Glomerular visceral epithelial cell (primary cell): ENCODE results near the gene SRGN.

Source experiments
- DNase-seq: peaks from one replicate; pipeline ENCODE4 v3.0.0-alpha.2; 2016; ENCODE audit errors: extremely low spot score

SRGN gene

DNA sequence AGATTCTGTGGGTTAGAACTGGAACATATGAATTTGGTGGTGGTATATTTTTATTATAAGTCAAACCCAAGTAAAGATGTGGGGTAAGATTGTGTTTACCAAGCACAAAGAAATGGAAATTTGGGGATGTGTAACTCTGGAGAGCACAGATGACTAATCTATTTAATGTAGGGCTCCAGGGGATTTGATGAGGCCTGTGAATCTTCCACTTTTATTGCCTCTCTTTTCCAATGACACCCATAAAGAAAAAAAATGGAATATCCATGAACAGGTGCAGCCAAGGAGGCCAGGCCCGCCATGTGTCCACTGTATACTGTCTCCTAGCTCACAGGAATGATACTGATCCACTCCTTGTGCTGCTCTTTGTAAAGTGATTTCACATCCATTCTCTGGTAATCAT lies 2.8 kb downstream of the SRGN start:
- DNase-seq, result no peak

DNA sequence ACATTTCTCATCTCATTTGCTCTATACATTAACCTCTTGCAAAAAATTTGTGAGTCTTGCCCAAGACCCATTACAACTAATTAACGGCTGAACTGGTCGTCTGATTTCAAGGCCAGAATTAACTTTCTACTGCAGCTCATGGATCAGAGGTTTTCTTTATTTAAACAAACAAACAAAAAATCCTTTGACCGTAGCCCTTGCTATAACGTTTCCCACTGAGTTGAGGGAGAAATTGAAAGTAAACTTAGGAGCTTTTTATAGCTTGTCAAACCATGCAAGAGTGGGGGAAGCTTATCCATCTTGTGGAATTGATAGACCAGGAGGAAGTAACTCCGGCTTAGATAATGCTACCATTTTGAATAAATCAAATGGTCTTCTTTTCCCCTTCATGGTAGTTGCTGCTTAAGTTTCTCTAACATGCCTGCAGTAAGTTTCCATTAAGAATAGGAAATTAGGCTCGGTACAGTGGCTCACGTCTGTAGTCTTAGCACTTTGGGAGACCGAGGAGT lies 3.3 kb downstream of the SRGN start:
- no peak for DNase-seq

GRCh38 chr10:69092959-69093850 lies 5.3 kb downstream of the SRGN start:
- DNase-seq, result peak; percentile 90

DNA sequence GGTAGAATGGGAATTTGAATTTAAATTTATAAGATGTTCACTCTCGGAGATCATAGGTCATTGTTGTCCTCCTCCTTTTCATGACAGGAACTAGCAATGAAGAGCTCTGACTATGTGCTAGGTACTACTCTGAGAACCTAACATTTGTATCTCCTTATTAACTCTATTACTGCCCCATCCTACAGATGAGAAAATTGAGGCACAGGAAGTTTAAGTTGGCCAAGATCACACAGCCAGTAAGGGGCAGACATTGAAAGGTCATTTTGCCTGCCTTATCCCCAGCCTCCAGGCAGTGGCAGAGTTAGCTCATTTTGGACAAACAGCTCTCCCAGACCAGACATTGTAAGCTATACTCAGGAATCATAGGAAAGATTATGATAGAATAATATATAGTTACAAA lies 6.0 kb downstream of the SRGN start:
- DNase-seq, result peak; percentile 36

GRCh38 chr10:69096045-69096444 lies 8.1 kb downstream of the SRGN start:
- no peak for DNase-seq

DNA sequence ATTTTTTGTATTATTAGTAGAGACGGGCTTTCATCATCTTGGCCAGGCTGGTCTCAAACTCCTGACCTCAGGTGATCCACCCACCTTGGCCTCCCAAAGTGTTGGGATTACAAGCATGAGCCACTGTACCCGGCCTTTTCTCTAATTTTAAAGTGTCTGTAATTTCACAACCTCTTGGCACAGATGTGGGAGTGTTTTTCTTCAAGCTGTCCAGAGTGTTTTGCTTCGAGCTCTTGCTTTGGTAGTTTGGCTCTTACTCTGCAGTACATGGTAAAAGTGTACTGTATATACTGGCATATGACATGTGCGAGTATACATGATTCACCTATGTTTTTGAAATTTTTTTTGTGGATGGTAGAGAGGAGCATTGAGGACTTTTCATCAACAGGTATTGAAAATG lies 9.8 kb downstream of the SRGN start:
- no peak for DNase-seq

GRCh38 chr10:69100136-69100872 lies 12.4 kb downstream of the SRGN start:
- DNase-seq, result peak; percentile 42

- peak; percentile 65 for DNase-seq
Observed at GRCh38 chr10:69101451-69102095, 13.7 kb downstream of the SRGN start.

GRCh38 chr10:69102440-69102839 lies 14.5 kb downstream of the SRGN start:
- no peak for DNase-seq

- no peak for DNase-seq
Observed at GRCh38 chr10:69103784-69104183, 15.9 kb downstream of the SRGN start.

DNA sequence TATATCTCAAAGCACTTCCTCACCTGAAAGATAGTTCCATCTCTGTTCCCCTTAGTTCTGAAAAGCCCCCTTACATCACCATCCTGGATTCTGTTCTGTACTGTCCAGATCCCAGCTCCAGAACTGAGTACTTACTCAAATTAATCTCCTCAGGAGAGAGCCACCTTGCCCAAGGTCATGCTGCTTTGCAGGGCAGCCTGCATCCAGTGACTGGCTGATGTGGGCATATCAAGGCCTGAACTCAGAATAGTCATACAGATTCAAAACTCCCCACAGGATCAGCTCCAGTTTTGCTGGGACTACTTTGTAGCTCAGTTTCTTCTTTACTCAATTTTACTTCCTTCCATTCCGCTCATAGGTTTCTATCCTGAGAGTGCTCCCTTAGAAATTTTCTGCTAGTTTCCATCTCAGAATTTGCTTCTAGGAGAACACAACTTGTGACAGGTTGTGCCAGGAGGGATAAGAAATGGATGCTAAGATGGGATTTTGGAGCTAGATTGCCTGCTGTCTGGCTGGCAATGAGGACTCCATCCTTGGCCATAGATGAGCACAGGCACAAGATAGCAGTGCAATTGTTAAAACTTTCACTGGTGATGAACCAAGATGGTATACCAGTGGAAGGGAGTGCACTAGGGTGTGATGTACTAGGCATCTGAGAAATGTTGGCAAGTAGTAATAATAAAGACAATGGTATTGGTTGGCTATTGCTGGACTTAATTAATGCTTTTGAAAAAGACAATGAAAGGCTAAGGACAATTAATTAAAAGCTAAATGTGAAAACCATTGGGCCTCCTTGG lies 17.3 kb downstream of the SRGN start:
- DNase-seq, result no peak

GRCh38 chr10:69107176-69107490 lies 19.2 kb downstream of the SRGN start:
- no peak for DNase-seq

- DNase-seq, result no peak
Observed at GRCh38 chr10:69107699-69108098, 19.8 kb downstream of the SRGN start.

GRCh38 chr10:69119896-69120295 lies 32.0 kb downstream of the SRGN start:
- DNase-seq, result no peak

DNA sequence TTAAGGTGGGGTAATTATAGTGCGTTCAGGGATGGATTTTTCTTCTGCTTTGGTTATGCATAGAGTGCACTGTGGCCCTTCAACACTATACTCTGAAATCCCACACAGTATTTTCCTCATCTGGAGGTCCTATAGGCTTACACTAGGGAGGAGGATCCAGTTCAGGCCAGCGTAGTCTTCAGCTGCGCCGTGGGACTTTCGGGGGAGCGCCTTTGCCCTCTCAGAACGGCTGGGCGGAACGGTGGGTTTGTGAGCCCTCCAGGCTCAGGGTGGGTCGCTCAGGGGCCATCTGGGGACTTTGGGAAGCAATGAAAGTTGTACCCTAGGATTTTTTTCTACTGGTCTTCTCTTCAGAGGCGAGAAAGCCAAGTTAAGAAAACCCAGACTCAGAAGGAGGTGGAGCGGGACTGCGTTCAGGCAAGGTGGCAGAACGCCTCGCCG lies 35.4 kb downstream of the SRGN start:
- DNase-seq, result peak; percentile 66

GRCh38 chr10:69123747-69124562 lies 36.1 kb downstream of the SRGN start, which contains the start of gene VPS26A:
TSS of gene VPS26A (plus strand) at chr10:69124178. CDS start at chr10:69124278, 100 bp downstream.
- DNase-seq, result peak; percentile 100

- DNase-seq, result peak; percentile 75
Observed at GRCh38 chr10:69124563-69125268, 36.8 kb downstream of the SRGN start.

- no peak for DNase-seq
Observed at GRCh38 chr10:69125554-69125953, 37.7 kb downstream of the SRGN start.

DNA sequence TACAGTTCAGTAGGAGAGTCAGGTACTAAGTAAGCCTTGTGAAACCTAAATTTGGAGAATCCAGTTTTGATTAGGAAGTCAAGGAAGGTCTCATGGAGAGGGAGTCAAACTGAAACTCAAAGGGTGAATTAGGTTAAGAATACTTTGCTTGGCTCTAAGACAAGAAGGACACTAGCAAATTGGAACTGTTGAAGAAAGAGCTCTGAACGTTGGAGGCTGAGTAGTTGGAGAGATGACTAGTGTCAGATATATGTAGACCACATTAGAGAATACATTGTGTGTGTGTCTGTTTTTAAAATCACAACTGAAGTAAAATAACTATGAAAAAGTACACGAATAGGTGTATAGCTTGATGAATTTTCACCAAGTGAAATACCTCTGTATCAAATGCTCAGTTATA lies 42.3 kb downstream of the SRGN start:
- peak; percentile 8 for DNase-seq

GRCh38 chr10:69139961-69140360 lies 52.1 kb downstream of the SRGN start:
- DNase-seq, result no peak
